Peyer's patch (tissue), 4 donors: Measurements from ENCODE around the gene SYNPO. TPM values are rescaled to one million over a fixed set of nuclear protein-coding genes. Genes with fewer than 3 reads are reported as not detected.

Source experiments
- DNase-seq, 3 donors: peaks; one replicate each; pipeline ENCODE4 v3.0.0-alpha.2; 2017 to 2019
- H3K27ac ChIP-seq, 4 donors: fragments of 200-600 bp; sonication (generic); one replicate each; pipeline ENCODE4 v1.5.1; 2016 to 2019
- H3K27me3 ChIP-seq, 2 donors: fragments of 200-600 bp; sonication (generic); one replicate each; pipeline ENCODE4 v1.5.1; 2019
- H3K36me3 ChIP-seq, 3 donors: fragments of 200-600 bp; sonication (generic); one replicate each; pipeline ENCODE4 v1.5.1; 2016 to 2019
- H3K4me1 ChIP-seq, 4 donors: fragments of 200-600 bp; sonication (generic); one replicate each; pipeline ENCODE4 v1.5.1; 2016 to 2019
- H3K4me3 ChIP-seq, 4 donors: fragments of 200-600 bp; sonication (generic); 1 replicate in 3 of 4; 2 replicates in 1 of 4; pipeline ENCODE4 v1.5.1; 2016 to 2019; ENCODE audit warnings: mild to moderate bottlenecking in 1 of 4
- H3K9me3 ChIP-seq, 4 donors: fragments of 200-600 bp; sonication (generic); one replicate each; pipeline ENCODE4 v1.5.1; 2016 to 2019; ENCODE audit warnings: mild to moderate bottlenecking in 1 of 4
- POLR2A ChIP-seq, 2 donors: fragments of 450-650 bp; IDR thresholded peaks; one replicate each; pipeline ENCODE4 v1.5.1; 2017; ENCODE audit warnings: antibody characterized with exemption in 2 of 2, mild to moderate bottlenecking in 2 of 2, moderate library complexity in 2 of 2
- total RNA-seq, 4 donors: library from RNA; depleted of rRNA; stranded (reverse); fragments of >200 nt; gene quantifications; one replicate each; pipeline ENCODE4 v1.1.0, GENCODE V29; 2016
- TF ChIP-seq, protein P1 (sequence below), 6 experiments: fragments of 450-650 bp in 4 of 6; fragments of 200-600 bp in 2 of 6; sonication (generic) in 1 of 6; IDR thresholded peaks; one replicate each; pipeline ENCODE4 v1.5.1; 2017 to 2019; ENCODE audit warnings: antibody characterized with exemption in 6 of 6, mild to moderate bottlenecking in 3 of 6, moderate library complexity in 1 of 6

Gene SYNPO
- total RNA-seq, 4 donors from 2014 or later = 28.1 to 93.3 (median 75.8) TPM

GRCh38 chr5:150625831-150626746 is 14.4 kb upstream of the SYNPO start:
- Histone ChIP-seq H3K4me1 (peaks cover 0 to 42% (median 10%) of the 10 kb centered on the region in 4 donors), H3K27me3 (no peaks in the 10 kb centered on the region), H3K27ac (peak overlapping the region; percentile 70 to 94 (median 85)), H3K4me3 (peak overlapping the region; percentile 59 to 89 (median 77)), H3K9me3 (no peaks in the 10 kb centered on the region), H3K36me3 (peaks cover 0 to 9% (median 0%) of the 10 kb centered on the region in 3 donors)
- no peak for TF ChIP-seq POLR2A (IDR thresholded peaks at IDR 0.05)
- TF ChIP-seq, protein P1, sequence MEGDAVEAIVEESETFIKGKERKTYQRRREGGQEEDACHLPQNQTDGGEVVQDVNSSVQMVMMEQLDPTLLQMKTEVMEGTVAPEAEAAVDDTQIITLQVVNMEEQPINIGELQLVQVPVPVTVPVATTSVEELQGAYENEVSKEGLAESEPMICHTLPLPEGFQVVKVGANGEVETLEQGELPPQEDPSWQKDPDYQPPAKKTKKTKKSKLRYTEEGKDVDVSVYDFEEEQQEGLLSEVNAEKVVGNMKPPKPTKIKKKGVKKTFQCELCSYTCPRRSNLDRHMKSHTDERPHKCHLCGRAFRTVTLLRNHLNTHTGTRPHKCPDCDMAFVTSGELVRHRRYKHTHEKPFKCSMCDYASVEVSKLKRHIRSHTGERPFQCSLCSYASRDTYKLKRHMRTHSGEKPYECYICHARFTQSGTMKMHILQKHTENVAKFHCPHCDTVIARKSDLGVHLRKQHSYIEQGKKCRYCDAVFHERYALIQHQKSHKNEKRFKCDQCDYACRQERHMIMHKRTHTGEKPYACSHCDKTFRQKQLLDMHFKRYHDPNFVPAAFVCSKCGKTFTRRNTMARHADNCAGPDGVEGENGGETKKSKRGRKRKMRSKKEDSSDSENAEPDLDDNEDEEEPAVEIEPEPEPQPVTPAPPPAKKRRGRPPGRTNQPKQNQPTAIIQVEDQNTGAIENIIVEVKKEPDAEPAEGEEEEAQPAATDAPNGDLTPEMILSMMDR (IDR thresholded peaks at IDR 0.05) = no peak
- DNase-seq = peak in 1 of 3 donors; percentile 37

- Histone ChIP-seq H3K36me3 (peaks cover 0 to 9% (median 0%) of the 10 kb centered on the region in 3 donors), H3K27me3 (no peaks in the 10 kb centered on the region), H3K9me3 (no peaks in the 10 kb centered on the region), H3K27ac (peak overlapping the region; percentile 70 to 94 (median 85)), H3K4me1 (peaks cover 0 to 42% (median 10%) of the 10 kb centered on the region in 4 donors), H3K4me3 (peak overlapping the region in 3 of 4 donors; percentile 16 to 85 (median 69))
- TF ChIP-seq POLR2A (IDR thresholded peaks at IDR 0.05) = peak in 1 of 2 donors; percentile 15
- TF ChIP-seq, protein P1 (IDR thresholded peaks at IDR 0.05) = no peak
- no peak for DNase-seq
Observed at GRCh38 chr5:150626853-150627276, 13.6 kb upstream of the SYNPO start.

DNA sequence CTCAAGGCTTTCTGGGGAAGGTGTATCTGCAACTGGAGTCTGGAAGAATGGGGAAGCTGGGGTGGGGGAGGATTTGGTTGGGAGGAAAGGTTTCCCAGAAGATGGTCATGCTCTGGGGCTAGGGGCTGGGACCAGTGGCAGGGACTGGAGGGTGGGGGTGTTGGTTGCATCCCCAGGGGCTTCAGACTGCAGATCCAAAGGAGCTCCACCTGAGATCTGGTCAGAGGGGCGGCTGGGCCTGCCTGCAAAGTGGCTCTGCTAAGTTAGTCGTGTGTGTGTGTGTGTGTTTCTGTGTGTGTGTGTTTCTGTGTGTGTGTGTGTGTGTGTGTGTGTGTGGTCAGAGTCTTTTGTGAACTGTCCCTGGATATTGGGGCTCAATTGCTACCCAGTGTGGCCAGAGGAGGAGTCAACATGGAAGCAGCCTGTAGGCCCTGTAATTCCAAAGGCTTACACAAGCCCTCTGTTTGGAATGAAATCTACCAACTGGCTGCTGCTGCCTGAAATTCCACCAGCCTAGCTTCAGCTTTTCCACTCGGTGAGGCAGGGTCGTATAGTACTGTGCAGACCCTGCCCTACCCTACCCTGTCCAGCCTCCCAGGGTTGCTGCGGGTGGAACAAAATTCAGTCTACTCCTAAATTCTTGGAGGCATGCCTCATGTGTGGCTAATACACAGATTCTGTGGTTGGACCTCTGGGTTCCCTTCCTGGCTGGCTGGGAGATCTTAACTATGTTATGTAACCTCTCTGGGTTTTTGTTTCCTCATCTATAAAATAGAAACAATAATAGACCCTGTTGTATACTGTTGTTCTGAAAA is 12.5 kb upstream of the SYNPO start:
- H3K4me3 ChIP-seq = no peak overlapping the region
- H3K36me3 ChIP-seq = peaks cover 0 to 9% (median 0%) of the 10 kb centered on the region in 3 donors
- H3K4me1 ChIP-seq = peaks cover 0 to 41% (median 10%) of the 10 kb centered on the region in 4 donors
- no peak for DNase-seq
- H3K9me3 ChIP-seq = no peaks in the 10 kb centered on the region
- peak overlapping the region in 3 of 4 donors; percentile 40 to 93 (median 70) for H3K27ac ChIP-seq
- no peaks in the 10 kb centered on the region for H3K27me3 ChIP-seq
- TF ChIP-seq POLR2A (IDR thresholded peaks at IDR 0.05) = no peak
- TF ChIP-seq, protein P1 (IDR thresholded peaks at IDR 0.05) = no peak

- peak overlapping the region in 1 of 4 donors; percentile 10 for H3K27ac ChIP-seq
- peaks cover 0 to 30% (median 9%) of the 10 kb centered on the region in 4 donors for H3K4me1 ChIP-seq
- no peaks in the 10 kb centered on the region for H3K9me3 ChIP-seq
- DNase-seq = no peak
- TF ChIP-seq POLR2A (IDR thresholded peaks at IDR 0.05) = no peak
- TF ChIP-seq, protein P1 (IDR thresholded peaks at IDR 0.05) = no peak
- H3K36me3 ChIP-seq = peaks cover 0 to 9% (median 0%) of the 10 kb centered on the region in 3 donors
- no peaks in the 10 kb centered on the region for H3K27me3 ChIP-seq
- no peak overlapping the region for H3K4me3 ChIP-seq
Observed at GRCh38 chr5:150628936-150629485, 11.4 kb upstream of the SYNPO start.

- Histone ChIP-seq H3K4me1 (peaks cover 0 to 27% (median 7%) of the 10 kb centered on the region in 4 donors), H3K27ac (peak overlapping the region in 1 of 4 donors; percentile 10), H3K36me3 (peaks cover 0 to 9% (median 0%) of the 10 kb centered on the region in 3 donors)
Observed at GRCh38 chr5:150630016-150630415, 10.4 kb upstream of the SYNPO start.

More at GRCh38 chr5:150630016-150630415, 10.4 kb upstream of the SYNPO start:
- DNase-seq = no peak
- no peaks in the 10 kb centered on the region for H3K9me3 ChIP-seq
- no peak overlapping the region for H3K4me3 ChIP-seq
- TF ChIP-seq, protein P1 (IDR thresholded peaks at IDR 0.05) = no peak
- TF ChIP-seq POLR2A (IDR thresholded peaks at IDR 0.05) = no peak
- H3K27me3 ChIP-seq = no peaks in the 10 kb centered on the region
